Esophagus squamous epithelium (tissue), 4 donors: Measurements from ENCODE around the gene CDV3.

Source experiments
- POLR2A ChIP-seq, 4 donors: fragments of 450-650 bp; IDR thresholded peaks; one replicate each; pipeline ENCODE4 v1.6.1; 2017; ENCODE audit warnings: antibody characterized with exemption in 4 of 4, mild to moderate bottlenecking in 4 of 4, moderate library complexity in 3 of 4
- TF ChIP-seq, protein P1 (sequence below), 6 experiments: fragments of 450-650 bp in 4 of 6; fragments of 200-600 bp in 2 of 6; sonication (generic) in 2 of 6; IDR thresholded peaks; one replicate each; pipeline ENCODE4 v1.5.1; 2016 to 2019; ENCODE audit warnings: antibody characterized with exemption in 6 of 6, mild to moderate bottlenecking in 4 of 6, moderate library complexity in 4 of 6

- TF ChIP-seq POLR2A (IDR thresholded peaks at IDR 0.05), result no peak
- TF ChIP-seq, protein P1, sequence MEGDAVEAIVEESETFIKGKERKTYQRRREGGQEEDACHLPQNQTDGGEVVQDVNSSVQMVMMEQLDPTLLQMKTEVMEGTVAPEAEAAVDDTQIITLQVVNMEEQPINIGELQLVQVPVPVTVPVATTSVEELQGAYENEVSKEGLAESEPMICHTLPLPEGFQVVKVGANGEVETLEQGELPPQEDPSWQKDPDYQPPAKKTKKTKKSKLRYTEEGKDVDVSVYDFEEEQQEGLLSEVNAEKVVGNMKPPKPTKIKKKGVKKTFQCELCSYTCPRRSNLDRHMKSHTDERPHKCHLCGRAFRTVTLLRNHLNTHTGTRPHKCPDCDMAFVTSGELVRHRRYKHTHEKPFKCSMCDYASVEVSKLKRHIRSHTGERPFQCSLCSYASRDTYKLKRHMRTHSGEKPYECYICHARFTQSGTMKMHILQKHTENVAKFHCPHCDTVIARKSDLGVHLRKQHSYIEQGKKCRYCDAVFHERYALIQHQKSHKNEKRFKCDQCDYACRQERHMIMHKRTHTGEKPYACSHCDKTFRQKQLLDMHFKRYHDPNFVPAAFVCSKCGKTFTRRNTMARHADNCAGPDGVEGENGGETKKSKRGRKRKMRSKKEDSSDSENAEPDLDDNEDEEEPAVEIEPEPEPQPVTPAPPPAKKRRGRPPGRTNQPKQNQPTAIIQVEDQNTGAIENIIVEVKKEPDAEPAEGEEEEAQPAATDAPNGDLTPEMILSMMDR (IDR thresholded peaks at IDR 0.05), result no peak
These were observed 1.1 kb upstream of the CDV3 start for GRCh38 chr3:133572158-133573053.
